SKM-1 treated with dmso at 0.1 percent for 144 hours (cell line): ENCODE results near the gene SIPA1.
A peak's percentile ranks its signal among the peaks of the same experiment; 100 is the strongest.

ENCODE experiments used
- DNase-seq: peaks from one replicate; lab custom pipeline; 2025; ENCODE audit not compliant: unreplicated experiment; lab: John Stamatoyannopoulos, UW

The SIPA1 gene

DNA sequence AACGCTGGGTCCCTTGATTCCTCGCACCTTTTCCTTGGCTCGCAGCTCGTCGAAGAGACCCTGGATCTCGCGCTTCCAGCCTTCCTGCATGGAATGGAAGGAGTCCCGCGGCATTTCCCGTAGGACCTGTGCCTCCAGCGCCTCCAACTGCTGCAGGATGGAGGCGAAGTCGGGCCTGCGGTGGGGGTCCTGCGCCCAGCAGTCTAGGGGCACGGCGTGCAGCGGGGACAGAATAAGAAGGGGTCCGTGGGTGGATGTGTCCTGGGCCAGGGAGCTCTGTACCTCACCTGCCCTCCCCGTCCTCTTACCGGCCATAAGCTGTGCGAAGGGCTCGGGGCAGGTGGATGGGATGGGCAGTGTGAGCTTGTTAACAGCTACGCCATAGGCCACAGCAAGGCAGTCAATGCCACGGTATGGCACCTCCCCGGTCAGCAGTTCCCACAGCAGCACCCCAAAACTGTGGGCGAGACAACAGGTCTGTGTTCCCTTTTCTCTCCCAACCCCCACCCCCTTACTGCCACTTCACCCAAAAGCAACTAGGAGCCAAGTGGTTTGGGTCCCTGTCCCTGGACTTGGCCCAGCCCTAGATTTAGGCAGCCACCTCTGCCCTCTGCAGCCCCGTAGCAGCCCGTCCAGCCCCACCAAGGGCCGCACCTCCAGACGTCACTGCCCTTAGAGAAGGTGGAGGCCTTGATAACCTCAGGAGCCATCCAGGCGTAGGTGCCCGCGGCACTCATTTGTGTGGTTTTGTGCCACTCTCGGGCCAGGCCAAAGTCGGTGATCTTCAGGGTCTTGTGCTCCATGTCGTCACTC is 30.1 kb upstream of the SIPA1 start:
- DNase-seq = no peak

DNA sequence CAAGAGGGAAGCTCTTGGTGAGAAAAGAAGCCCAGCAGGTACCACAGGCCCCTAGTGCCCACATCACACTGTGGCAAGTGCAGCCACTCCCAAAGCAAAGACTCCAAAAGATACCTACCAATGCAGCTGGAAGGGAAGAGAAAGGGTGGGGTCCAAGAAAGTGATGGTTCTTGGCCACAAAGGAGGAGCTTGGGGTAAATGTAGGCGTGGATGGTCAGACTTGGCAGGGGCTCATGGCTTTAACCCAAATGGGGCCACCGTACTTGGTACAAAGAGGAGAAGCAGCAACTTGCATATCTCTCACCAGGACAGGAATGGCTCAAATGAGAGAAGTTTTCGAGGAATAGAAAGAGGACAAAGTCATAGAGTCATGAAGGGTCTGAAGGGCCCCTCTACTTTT is 28.7 kb upstream of the SIPA1 start:
- DNase-seq = no peak

DNA sequence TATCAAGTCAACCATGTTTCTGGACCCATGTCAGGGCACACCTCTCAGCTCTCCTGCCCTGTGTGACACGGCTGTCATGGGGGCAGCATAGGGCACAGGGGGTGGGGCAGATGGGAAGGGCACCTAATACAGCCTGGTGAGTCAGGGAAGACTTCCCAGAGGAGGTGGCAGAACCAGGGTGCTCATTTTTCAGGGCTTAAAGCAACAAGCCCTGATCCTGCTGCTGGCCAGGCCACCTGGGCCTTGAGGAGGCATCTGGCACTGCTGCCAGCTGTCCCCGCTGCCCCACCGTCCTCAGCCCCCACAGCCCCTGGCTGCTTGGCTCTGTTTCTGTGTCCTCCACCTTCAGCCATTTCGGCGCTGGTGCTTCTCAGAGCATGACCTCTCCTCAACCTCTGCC is 28.2 kb upstream of the SIPA1 start:
- DNase-seq = no peak

DNA sequence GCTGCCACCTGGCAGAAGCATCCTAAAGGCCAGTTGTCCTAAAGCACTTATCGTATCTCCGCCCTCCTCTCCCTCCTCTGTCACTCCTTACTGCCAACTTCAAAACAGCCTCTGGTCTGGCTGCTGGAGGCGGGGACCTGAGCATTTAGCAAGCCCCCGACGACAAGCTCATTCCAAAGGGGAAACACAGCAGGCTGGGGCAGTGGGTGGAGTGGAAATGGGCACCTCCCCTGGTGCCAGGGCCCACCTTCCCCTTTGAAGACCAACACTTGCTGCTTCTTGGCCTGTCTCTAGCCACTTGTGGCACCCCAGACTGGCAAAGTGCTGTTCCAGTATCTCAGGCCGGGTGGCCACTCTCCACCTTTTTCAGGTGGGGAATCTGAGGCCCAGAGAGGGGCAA is 27.5 kb upstream of the SIPA1 start:
- no peak for DNase-seq

DNA sequence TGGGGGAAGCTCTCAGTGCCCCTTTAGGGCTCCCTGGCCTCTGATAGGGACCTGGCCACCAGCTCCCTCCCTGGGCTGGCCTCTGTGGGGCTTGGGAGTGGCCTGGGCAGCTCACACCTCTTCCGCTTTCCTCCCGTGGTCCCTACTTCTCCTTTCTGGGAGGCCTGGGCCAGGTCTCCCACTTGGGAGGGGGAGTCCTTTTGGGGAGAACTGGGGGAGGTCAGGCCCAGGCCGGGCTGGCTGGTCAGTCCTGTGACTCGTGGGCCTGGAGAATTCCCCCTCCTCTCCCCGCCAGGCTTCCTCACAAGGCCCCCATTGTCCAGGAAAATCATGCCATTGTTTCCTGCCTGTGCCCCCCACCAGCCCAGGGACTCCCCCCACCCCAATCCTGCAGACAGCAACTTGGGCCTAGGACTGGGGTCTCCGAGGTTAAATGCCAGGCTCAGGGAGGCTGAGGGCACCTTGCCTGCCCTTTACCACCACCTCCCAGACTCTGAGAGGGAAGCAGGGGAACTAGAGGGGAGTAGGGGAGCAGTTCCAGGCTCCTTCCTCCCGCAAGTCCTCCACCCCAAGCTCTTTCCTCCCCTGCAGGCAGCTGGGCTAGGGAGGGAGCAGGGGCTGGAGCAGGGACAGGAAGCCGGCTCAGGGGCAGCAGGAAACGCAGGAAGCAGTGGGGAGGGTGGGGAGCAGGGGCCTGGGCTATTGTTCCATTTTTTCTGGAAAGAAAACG is 26.7 kb upstream of the SIPA1 start:
- DNase-seq = peak; percentile 74

DNA sequence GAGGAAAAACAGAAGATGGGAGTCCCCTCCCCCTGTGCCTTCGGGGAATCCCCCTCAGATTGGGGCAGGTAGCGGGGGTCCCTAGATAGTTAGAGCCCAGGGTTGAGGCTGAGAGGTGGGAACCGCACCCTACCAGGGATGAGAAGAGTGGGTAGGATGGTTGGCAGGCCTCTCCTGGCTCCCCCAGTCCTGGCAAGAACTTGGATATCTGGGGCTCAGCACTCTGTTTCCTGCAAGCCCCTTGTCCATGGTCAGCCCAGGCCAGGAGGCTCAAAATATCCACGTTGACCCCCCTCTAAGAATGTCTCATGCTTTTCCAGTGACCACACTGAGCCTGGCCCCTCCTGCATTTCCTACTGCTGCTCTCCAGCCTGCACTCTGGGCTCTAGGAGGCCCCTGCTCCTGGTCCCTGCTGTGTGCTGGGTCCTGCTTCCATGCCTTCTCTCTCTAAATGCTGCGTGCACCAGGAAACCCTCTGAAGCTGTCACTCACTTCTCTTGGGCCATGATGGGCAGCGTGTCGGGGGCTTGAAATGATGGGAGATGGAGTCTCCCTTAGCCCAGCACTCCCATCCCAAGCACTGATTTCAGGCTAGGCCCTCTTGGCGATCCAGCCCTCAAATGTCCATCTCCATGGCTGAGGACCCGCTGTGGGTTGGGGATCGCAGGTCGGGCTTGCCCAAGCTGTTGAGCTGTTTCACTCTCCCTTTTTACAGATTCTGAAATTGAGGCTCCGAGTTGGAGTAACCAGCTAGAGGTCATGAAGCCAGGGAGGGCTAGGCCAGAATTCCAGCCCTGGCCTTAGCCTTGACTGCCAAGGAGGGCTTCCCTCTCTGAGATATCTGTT is 25.9 kb upstream of the SIPA1 start:
- DNase-seq = no peak

DNA sequence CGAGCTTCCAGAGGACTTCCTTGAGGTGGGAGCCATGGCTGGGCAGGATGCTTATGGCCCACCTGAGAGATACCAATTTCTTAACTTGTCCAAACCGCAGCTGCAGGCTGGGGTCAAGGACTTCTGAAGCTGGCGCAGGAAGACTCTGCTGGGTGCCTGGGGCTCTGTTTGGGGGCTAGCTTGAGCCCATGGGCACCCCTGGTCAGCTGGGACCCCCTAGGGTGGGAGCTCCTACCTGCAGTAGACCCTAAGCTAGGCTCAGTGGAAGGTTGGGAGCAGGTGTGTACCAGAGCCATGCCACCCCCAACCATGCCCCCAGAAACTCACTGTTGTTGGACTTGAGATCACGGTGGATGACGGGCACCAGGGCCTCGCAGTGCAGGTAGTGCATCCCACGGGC is 25.2 kb upstream of the SIPA1 start:
- no peak for DNase-seq

DNA sequence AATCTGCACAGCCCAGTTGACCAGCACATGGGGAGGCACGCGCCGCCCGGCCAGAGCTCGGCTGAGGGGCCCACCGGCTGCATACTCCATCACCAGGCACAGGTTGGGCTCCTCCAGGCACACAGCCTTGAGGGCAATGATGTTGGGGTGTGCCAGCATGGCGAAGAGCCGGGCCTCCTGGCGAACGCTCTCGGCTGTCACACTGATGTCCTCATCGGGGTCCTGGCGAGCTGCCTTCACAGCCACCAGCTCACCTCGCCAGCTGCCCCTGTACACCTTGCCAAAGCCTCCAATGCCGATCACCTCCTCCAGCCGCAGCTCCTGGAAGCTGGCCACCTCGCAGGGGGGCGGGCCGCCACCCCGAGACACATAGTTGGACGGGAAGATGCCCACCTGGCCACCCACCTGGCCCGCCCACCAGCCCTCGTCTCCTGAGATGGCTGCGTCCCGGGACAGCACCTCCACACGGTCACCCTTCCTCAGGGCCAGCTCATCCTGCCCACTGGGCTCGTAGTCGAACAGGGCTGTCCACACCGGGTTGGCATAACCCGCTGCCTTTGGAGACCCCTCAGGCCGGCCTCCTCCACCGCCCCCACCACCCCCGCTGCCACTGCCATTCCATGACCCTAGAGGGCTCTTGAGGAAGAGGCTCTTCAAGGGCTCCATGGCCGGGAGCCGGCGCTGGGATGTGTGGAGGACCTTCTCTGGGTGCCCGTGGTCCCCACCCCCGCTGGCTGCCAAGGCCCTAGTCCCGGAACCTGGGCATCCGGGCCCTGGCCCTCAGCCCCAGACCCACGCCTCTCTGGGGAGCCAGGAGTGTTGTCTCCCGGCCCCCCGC is 24.6 kb upstream of the SIPA1 start:
- no peak for DNase-seq

DNA sequence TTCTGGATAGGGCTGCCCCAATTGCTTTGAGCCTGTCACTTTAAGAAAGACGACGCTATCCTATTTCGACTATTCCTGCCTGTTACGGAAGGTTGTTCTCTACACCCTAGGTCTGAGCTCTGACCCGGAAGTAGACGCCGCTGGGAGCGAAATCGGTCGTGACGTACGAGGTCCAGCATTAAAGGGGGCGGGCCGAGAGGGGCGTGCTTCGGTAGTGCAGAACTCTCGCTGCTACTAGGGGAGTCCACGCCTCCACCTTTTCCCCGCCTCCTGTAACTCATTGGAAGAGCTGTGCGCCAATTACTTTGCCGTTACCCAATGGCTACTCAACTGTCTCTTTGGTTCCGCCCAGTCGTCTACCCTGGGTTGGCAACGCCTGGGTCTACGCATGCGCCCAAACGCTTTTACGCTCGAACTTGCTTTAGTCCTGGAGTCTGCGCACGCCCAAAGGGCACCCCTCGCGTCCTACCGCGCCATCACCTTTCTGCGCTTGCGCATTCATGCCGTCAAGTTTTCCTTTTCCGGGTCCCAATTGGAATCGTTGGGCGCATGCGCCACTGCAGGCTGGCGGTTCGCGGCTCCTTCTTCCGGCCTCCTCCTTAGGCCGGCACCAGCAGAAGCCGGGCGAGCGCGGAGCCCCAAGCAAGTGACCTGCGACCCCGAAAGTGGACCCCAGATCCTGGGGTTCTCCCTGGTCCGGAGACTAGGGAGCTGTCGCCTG is 22.5 kb upstream of the SIPA1 start, which contains the start of gene PCNX3:
TSS of gene PCNX3 (plus strand) at position 548 of the 721 bp plus-strand sequence. CDS start 536 bp downstream, outside the sequence.
- DNase-seq = peak; percentile 100

DNA sequence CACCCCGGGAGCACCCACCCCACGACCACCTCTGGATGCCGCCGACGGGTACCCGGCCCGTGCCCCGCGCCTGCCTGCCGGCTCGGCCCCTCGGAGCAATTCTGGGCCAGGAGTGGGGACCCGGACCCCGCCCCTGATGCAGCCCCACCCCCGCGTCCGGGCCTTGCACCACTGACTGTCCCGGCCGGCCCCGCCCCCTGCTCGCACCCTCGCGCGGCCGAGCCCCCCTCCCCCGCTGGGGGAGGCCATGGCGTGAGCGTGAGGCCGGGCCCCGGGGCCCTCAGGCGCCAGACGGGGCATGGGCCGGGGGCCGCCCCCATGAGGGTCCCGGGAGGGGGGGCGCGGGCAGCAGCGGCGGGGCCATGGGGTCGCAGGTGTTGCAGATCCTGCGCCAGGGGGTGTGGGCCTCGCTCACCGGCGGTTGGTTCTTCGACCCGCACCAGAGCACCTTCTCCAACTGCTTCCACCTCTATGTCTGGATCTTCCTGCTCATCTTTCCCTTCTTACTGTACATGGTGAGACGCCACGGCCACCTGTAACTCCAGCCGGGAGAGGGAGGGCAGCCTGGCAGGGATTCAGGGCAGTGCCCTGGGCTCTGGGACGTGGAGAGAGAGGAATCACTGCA is 21.8 kb upstream of the SIPA1 start:
- no peak for DNase-seq

DNA sequence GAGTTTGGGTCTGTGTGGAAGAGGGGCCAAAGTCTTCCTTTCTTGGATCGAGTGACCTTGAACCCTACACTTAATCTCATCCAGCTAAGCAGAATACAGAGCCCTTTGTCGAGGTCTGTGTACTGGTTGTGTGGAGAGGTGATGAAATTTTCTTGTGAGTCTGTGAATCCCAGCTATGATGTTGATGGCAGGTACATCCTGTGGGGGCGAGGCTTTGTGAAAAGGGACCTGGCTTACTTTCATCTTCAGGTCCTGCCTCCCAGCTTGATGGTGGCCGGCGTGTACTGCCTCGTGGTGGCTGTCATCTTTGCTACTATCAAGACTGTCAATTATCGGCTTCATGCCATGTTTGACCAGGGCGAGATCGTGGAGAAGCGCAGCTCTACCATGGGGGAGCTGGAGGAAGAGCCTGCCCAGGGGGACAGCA is 21.3 kb upstream of the SIPA1 start:
- no peak for DNase-seq

DNA sequence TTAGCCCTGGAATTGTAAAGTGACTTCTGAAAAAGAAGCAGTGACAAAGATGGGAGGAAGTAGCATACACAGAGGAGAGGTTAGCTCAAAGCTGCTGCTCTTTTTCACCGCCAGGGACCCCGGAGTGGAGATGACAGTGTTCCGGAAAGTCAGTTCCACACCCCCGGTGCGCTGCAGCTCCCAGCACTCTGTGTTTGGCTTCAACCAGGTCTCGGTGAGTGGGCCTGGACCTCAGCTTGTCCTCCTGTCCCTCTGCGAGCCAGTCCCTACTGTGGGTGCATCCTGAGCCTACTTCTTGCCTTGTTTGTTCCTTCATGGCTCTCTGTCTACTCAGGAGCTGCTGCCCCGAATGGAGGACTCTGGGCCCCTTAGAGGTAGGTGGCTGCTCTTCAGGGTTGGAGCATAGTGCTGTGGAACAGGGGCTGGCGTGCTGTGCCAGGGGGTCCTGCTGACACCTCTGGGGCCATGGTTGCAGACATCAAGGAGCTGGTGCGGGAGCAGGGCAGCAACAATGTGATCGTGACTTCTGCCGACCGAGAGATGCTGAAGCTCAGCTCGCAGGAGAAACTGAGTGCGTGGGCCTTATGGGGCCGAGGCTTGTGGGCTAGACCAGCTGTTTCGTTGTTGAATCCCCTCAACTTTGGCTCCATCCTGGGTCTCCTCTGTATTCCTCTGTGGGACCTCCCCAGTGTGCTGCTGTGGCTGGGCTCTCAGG is 20.6 kb upstream of the SIPA1 start:
- DNase-seq = no peak

DNA sequence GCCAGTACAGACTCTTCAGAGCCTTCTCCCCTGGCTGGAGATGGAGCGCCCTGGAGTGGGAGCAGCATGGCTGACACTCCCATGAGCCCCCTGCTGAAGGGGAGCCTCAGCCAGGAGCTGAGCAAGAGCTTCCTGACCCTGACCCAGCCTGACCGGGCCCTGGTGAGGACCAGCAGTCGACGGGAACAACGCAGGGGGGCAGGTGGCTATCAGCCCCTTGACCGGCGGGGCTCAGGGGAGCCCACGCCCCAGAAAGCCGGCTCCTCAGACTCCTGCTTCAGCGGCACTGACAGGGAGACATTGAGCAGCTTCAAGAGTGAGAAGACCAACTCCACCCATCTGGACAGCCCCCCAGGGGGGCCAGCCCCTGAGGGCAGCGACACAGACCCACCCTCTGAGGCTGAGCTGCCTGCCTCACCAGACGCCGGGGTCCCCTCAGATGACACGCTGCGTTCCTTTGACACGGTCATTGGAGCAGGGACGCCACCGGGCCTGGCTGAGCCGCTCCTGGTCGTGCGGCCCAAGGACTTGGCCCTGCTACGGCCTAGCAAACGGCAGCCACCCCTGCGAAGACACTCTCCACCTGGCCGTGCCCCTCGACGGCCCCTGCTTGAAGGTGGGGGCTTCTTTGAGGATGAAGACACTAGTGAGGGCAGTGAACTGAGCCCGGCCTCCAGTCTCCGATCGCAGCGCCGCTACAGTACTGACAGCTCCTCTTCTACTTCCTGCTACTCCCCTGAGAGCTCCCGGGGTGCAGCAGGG is 19.7 kb upstream of the SIPA1 start:
- no peak for DNase-seq

DNA sequence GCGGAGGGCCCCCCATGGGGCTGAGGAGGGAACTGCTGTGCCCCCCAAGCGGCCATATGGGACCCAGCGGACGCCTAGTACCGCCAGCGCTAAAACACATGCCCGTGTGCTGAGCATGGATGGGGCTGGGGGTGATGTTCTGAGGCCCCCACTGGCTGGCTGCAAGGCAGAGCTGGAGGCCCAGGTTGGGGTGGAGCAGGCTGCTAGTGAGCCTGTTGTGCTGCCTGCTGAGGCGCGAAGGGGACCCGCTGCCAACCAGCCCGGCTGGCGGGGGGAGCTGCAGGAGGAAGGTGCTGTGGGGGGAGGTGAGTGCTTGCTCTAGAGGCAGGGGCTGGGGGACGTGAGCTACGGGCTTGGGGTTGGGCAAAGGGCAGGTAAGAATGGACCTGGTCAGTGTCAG is 19.1 kb upstream of the SIPA1 start:
- DNase-seq = no peak

DNA sequence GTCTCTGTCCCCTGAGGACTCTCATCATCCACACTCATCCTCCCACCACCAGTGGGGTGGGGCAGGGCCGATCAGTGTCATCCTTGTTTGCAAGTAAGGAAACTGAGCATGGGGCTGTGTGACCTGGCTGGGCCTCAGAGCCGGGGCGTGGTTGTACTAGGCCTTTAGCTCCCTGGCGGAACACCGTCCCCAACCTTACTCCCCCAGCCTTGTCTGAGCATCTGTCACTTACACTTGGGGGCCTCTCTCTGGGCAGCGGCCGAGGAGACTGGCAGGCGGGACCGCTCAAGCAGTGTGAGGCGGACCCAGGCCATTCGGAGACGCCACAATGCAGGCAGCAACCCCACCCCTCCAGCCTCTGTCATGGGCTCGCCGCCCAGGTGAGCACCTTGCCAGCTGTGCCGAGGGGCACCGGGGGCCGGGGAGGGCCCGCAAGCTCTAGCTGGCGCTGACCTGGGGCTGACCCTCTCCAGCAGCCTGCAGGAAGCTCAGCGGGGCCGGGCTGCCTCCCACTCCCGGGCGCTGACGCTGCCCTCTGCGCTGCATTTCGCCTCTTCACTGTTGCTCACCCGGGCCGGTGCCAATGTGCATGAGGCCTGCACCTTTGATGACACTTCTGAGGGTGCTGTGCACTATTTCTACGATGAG is 18.5 kb upstream of the SIPA1 start:
- DNase-seq = no peak

DNA sequence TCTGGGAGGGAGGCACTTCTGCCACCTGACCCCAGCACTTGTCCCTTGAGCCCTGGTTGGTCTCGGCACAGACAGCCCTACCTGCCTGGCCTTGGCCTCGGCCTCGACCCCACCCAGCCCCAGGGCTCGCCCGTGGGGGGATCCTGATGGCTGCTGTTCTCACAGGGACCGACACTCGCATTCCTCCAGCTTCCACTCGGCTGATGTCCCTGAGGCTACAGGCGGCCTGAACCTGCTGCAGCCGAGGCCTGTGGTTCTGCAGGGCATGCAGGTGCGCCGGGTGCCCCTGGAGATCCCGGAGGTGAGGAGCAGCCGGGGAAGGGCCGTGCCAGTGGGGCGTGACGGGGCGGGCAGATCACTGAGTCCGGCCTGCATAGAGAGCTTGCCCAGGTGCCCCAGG is 17.2 kb upstream of the SIPA1 start:
- DNase-seq = no peak

DNA sequence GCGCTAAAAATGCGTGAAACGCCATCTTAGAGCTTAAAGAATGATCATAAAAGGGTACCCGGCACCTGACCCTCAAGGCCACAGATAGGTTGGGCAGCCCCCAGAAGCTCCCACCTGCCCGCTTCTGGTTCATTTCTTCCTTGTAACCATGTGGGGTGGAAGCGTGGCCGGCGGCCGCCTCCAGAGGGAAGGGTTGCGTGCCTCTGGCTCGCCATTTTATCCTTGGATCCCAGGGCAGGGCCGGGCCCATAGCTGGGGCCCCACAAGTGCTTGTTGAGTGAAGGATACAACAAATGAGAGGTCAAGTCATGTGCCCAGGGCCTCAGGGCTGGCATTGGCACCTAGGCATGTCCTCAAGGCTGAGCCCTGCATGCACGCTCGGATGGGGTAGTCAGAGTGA is 16.4 kb upstream of the SIPA1 start:
- no peak for DNase-seq

DNA sequence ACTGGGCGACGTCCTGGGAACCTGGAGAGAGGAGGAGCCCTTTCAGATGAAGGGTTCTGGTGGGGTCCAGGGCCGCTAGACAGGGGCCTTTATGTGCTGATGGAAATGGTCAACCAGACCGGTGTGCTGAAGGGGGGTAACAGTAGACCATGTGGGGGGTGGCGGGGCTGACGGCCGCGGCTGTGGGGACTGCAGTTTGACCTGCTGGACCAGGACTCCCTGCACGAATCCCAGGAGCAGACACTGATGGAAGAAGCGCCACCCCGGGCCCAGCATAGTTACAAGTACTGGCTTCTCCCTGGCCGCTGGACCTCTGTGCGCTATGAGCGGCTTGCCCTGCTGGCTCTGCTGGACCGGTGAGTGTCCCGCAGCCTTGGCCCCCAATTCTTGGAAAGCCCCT is 15.9 kb upstream of the SIPA1 start:
- DNase-seq = no peak
